GM12875 (cell line): ENCODE data around the gene EEF2.
"Not testable (repeated sequence)": the region's sequence is repeated elsewhere in the genome, so short reads cannot be mapped to it uniquely, and the experiment has no call there.

Experiments
- H3K4me3 ChIP-seq: one replicate; pipeline ENCODE4 v1.5.1; 2011; ENCODE audit warnings: low read depth, low read length, control low read depth
- TF ChIP-seq, protein P1 (sequence below): IDR thresholded peaks from 2 replicates; pipeline ENCODE4 v1.5.1; 2011; ENCODE audit warnings: low read depth, mild to moderate bottlenecking, control low read depth, inconsistent platforms, low read length, moderate library complexity, borderline replicate concordance; ENCODE audit not compliant: insufficient read depth

EEF2 gene

GRCh38 chr19:3963458-3964255 lies 21.6 kb downstream of the EEF2 start:
- TF ChIP-seq, protein P1, sequence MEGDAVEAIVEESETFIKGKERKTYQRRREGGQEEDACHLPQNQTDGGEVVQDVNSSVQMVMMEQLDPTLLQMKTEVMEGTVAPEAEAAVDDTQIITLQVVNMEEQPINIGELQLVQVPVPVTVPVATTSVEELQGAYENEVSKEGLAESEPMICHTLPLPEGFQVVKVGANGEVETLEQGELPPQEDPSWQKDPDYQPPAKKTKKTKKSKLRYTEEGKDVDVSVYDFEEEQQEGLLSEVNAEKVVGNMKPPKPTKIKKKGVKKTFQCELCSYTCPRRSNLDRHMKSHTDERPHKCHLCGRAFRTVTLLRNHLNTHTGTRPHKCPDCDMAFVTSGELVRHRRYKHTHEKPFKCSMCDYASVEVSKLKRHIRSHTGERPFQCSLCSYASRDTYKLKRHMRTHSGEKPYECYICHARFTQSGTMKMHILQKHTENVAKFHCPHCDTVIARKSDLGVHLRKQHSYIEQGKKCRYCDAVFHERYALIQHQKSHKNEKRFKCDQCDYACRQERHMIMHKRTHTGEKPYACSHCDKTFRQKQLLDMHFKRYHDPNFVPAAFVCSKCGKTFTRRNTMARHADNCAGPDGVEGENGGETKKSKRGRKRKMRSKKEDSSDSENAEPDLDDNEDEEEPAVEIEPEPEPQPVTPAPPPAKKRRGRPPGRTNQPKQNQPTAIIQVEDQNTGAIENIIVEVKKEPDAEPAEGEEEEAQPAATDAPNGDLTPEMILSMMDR, result no peak
- H3K4me3 ChIP-seq, result no peak overlapping the region

- TF ChIP-seq, protein P1, result no peak
- no peak overlapping the region for H3K4me3 ChIP-seq
These were observed 24.3 kb downstream of the EEF2 start for GRCh38 chr19:3961007-3961406.

- no peak overlapping the region for H3K4me3 ChIP-seq
- TF ChIP-seq, protein P1, result no peak
These were observed 25.5 kb downstream of the EEF2 start for GRCh38 chr19:3959766-3960131.

DNA sequence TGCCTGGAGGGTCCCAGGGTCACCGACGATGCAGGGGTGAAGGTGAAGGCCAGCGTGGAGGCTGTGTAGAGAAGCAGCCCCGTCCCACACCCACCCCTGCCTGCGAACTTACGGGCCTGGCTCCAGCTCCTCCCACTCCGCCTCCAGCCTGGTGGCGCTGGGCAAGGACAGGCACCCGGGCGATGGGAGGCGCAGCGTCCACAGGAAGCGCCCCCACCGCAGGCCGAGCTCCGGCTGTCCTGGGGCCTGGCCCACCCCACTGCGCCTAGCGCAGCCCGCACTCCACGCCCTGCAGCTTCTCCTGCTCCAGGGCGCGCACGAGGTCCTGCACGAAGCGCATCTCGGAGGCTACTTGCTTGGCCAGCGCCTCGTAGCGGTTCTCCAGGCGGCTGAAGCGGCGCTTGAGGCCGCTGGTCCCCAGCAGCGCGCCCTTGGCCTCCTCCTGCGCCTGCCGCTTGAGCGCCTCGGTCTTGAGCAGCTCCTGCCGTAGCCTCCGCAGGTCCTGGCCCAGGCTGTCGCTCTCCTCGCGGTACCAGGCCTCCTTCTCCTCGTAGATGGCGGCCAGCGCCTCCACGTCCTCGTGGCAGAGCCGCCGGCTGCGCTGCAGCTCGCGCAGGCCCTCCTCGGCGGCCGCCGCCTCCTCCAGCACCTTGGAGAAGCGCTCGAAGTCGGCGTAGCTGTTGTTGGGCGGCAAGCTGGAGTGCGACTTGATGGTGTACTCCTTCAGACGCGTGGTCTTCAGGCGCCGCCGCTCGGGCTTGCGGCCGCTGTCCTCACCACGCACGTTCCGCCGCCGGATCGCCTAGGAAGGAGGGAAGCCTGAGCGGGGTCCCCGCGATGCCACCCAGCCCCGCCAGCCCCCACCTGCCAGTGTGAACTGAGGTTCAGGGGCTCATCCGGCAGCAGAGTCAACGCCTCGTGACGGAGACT lies 26.2 kb downstream of the EEF2 start:
- TF ChIP-seq, protein P1, result no peak
- H3K4me3 ChIP-seq, result no peak overlapping the region

- no peak overlapping the region for H3K4me3 ChIP-seq
- TF ChIP-seq, protein P1, result no peak
These were observed 29.6 kb downstream of the EEF2 start for GRCh38 chr19:3955688-3956087.

DNA sequence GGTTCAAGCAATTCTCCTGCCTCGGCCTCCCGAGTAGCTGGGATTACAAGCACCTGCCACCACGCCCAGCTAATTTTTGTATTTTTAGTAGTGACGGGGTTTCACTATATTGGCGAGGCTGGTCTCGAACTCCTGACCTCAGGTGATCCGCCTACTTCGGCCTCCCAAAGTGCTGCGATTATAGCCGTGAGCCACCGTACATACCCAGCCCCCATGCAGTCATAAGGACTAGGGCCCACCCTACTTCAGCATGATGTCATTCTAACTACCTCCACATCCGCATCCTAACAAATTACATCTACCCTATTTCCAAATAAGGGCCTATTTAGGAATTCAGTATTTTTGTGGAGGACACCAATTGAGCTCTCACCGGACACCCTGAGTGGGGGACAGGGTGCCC lies 30.0 kb downstream of the EEF2 start:
- H3K4me3 ChIP-seq, result not testable (repeated sequence)

DNA sequence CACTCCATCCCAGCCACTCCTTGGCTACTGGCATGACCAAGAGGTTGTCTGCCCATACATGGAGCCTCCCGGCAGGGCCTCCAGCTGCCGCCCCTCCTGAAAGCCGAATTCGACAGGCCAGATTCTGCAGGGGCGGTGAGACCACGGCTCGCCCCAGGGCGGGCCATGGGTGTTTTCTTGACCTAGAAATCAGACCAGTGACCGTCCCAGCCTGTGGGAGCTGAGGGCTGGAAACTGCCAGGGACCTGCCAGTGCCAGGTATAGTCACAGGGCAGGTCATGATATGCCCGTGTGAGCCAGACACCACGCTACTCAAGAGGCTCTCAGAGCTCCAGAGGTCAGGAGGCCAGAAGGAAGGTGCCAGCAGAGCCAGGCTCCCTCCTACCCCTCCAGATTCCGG lies 31.2 kb downstream of the EEF2 start:
- TF ChIP-seq, protein P1, result no peak
- H3K4me3 ChIP-seq, result no peak overlapping the region

GRCh38 chr19:3952755-3953276 lies 32.4 kb downstream of the EEF2 start:
- H3K4me3 ChIP-seq, result not testable (repeated sequence)
